ENCODE measurements around the gene MRPL2.

The MRPL2 gene

GRCh38 chr6:43016943-43017334 is 42.3 kb downstream of the MRPL2 start:
- DNase-seq = no peak

GRCh38 chr6:43016176-43016942 is 42.9 kb downstream of the MRPL2 start:
- DNase-seq = no peak

- peak in 1 of 2 experiments; percentile 9 for DNase-seq
These were observed 44.8 kb downstream of the MRPL2 start for GRCh38 chr6:43014434-43014909.

- peak; percentile 100 for DNase-seq
These were observed 45.3 kb downstream of the MRPL2 start, which contains the start of the genes KLHDC3 and MEA1 for GRCh38 chr6:43013843-43014433. Gene KLHDC3 (plus strand): TSS chr6:43014249. CDS start chr6:43017193, 2,944 bp downstream. Gene MEA1 (minus strand): TSS chr6:43013946. CDS start chr6:43013813, 133 bp downstream.

GRCh38 chr6:43013097-43013842 is 46.0 kb downstream of the MRPL2 start:
- DNase-seq = no peak

- DNase-seq = no peak
These were observed 46.9 kb downstream of the MRPL2 start for GRCh38 chr6:43012364-43012763.

GRCh38 chr6:43011207-43011606 is 48.0 kb downstream of the MRPL2 start:
- DNase-seq = no peak

GRCh38 chr6:43009124-43009523 is 50.1 kb downstream of the MRPL2 start:
- DNase-seq = peak; percentile 69 to 72

GRCh38 chr6:43007126-43007525 is 52.1 kb downstream of the MRPL2 start:
- DNase-seq = no peak

GRCh38 chr6:43006251-43006650 is 53.0 kb downstream of the MRPL2 start:
- no peak for DNase-seq

- no peak for DNase-seq
These were observed 53.4 kb downstream of the MRPL2 start for GRCh38 chr6:43005844-43006243.
